OCI-LY3 (cell line): ENCODE results near the gene TUBA3C.
"Not testable (repeated sequence)": the region's sequence is repeated elsewhere in the genome, so short reads cannot be mapped to it uniquely, and the experiment has no call there.

ENCODE experiments used
- H2AFZ ChIP-seq: fragments of 200-600, 300-600 bp; shearing (Covaris generic); 2 replicates; pipeline ENCODE4 v1.6.0; 2014; ENCODE audit warnings: antibody characterized with exemption, low read depth, low read length
- H3K27ac ChIP-seq: fragments of 200-600, 300-600 bp; sonication (generic); 2 replicates; pipeline ENCODE4 v1.5.1; 2014; ENCODE audit warnings: mild to moderate bottlenecking, low read length, moderate library complexity, mixed read lengths
- H3K27me3 ChIP-seq: fragments of 200-600, 300-600 bp; sonication (generic); 2 replicates; pipeline ENCODE4 v1.6.1; 2014; ENCODE audit warnings: low read depth, low read length, mixed read lengths
- H3K36me3 ChIP-seq: fragments of 200-600, 300-600 bp; sonication (generic); replicated peaks from 2 replicates; pipeline ENCODE3; 2014; ENCODE audit warnings: low read depth, low read length, mixed read lengths
- H3K4me1 ChIP-seq: fragments of 300-600, 200-600 bp; sonication (generic); 2 replicates; pipeline ENCODE4 v1.6.1; 2014; ENCODE audit warnings: low read length, mixed read lengths
- H3K4me2 ChIP-seq: fragments of 200-600, 300-600 bp; sonication (generic); 2 replicates; pipeline ENCODE4 v1.6.1; 2014; ENCODE audit warnings: low read length, mixed read lengths
- H3K4me3 ChIP-seq: fragments of 300-600, 200-600 bp; sonication (generic); 2 replicates; pipeline ENCODE4 v1.5.1; 2014; ENCODE audit warnings: antibody characterized with exemption, mild to moderate bottlenecking, low read length, moderate library complexity
- H3K79me2 ChIP-seq: fragments of 300-600, 200-600 bp; shearing (Covaris generic); 2 replicates; pipeline ENCODE4 v1.6.1; 2014; ENCODE audit warnings: mild to moderate bottlenecking, low read length, mixed read lengths
- H3K9ac ChIP-seq: fragments of 300-600, 200-600 bp; shearing (Covaris generic); 2 replicates; pipeline ENCODE4 v1.6.0; 2014; ENCODE audit warnings: mild to moderate bottlenecking, low read length, moderate library complexity
- H3K9me3 ChIP-seq: fragments of 200-600, 300-600 bp; shearing (Covaris generic); 2 replicates; pipeline ENCODE4 v1.6.1; 2014; ENCODE audit warnings: low read length, mixed read lengths; ENCODE audit not compliant: insufficient read depth
- H4K20me1 ChIP-seq: fragments of 200-600, 300-600 bp; sonication (generic); 2 replicates; pipeline ENCODE4 v1.6.1; 2016; ENCODE audit warnings: low read length, mixed read lengths; ENCODE audit not compliant: insufficient read depth
- EZH2phosphoT487 ChIP-seq: fragments of 200-600 bp; shearing (Covaris generic); IDR thresholded peaks from 2 replicates; pipeline ENCODE4 v1.6.1; 2018; ENCODE audit warnings: antibody characterized with exemption, mixed run types, low read depth
- TF ChIP-seq, protein P1 (sequence below): fragments of 200-600, 300-600 bp; sonication (generic); IDR thresholded peaks from 2 replicates; pipeline ENCODE4 v1.5.1; 2014; ENCODE audit warnings: antibody characterized with exemption, low read length, low read depth

Gene TUBA3C

DNA sequence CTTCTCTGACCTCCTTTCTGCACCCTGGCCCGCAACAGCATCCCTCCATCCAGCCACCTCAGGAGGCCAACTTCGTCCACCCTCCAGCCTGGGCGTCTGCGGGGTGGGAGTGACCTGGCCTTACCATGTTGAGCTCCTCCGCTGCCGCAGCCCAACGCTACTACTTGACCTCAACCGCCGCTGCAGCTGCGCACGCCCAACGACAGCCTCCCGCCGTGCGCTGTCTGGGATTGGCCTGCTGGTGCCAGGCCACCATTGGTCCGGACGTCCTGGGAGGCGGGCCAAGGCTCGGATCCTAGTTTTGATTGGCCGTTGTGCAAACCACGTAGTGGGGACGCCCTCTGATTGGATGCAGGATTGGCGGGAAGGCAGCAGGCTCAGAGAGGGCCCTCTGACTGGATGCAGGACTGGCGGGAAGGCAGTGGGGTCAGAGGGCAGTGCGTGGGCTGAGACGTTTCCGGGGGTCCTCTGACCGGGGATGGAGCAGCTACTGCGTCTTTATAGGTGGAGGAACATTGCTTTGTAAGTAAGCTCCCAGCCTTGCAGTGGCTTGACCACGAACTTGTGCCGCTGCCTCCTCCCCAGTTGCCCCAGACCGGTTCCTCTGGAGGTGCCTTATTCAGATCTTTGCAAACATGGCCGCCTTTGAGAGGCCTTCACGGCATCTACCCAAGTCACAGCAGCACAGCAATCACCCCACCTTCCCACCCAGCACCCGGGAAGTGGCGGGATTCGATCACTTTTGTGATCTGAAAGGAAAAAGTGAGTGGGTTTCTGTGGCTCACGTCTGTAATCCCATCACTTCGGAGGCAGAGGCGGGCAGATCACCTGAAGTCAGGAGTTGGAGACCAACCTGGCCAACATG, at the start of gene TUBA3C:
TUBA3C (minus strand) TSS at position 204 of the 865 bp plus-strand sequence; CDS start at position 127, 77 bp downstream.
- Histone ChIP-seq H3K9me3 (no peaks in the 10 kb centered on the region), H3K27me3 (no peaks in the 10 kb centered on the region), H3K9ac (no peak within 1 kb of the TSS), H3K27ac (no peak within 1 kb of the TSS), H3K4me1 (peaks cover 36% of the 10 kb centered on the region), H3K4me2 (no peak within 1 kb of the TSS), H3K36me3 (no peaks in the 10 kb centered on the region), H4K20me1 (no peaks in the 10 kb centered on the region), H2AFZ (no peak within 1 kb of the TSS), H3K79me2 (no peaks in the 10 kb centered on the region), H3K4me3 (no peak within 1 kb of the TSS)
- TF ChIP-seq EZH2phosphoT487: no peak
- TF ChIP-seq, protein P1, sequence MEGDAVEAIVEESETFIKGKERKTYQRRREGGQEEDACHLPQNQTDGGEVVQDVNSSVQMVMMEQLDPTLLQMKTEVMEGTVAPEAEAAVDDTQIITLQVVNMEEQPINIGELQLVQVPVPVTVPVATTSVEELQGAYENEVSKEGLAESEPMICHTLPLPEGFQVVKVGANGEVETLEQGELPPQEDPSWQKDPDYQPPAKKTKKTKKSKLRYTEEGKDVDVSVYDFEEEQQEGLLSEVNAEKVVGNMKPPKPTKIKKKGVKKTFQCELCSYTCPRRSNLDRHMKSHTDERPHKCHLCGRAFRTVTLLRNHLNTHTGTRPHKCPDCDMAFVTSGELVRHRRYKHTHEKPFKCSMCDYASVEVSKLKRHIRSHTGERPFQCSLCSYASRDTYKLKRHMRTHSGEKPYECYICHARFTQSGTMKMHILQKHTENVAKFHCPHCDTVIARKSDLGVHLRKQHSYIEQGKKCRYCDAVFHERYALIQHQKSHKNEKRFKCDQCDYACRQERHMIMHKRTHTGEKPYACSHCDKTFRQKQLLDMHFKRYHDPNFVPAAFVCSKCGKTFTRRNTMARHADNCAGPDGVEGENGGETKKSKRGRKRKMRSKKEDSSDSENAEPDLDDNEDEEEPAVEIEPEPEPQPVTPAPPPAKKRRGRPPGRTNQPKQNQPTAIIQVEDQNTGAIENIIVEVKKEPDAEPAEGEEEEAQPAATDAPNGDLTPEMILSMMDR: no peak

DNA sequence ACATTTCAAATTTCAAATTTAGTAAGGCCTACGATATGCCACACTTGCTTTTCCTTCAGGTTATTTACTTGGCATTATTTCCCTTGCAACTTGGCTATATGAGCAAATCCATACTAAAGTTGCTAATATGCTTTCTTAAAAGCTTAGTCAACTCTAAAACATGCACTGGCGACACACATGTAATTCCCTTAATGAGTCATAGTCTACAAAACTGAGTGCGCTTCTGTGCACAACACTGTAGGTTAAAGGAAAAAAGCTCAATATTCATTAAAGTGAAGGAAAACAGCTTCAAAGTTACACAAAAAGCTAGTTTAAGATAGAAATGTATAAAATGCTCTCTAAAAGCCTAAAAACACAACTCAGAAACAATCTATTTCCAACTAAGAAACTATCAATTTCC, 25.8 kb upstream of the TUBA3C start:
- H3K79me2 ChIP-seq, H3K27me3 ChIP-seq, H2AFZ ChIP-seq, H3K4me2 ChIP-seq, H3K27ac ChIP-seq, H3K4me1 ChIP-seq, H3K4me3 ChIP-seq, H3K36me3 ChIP-seq, H3K9ac ChIP-seq, H4K20me1 ChIP-seq, H3K9me3 ChIP-seq: not testable (repeated sequence)

DNA sequence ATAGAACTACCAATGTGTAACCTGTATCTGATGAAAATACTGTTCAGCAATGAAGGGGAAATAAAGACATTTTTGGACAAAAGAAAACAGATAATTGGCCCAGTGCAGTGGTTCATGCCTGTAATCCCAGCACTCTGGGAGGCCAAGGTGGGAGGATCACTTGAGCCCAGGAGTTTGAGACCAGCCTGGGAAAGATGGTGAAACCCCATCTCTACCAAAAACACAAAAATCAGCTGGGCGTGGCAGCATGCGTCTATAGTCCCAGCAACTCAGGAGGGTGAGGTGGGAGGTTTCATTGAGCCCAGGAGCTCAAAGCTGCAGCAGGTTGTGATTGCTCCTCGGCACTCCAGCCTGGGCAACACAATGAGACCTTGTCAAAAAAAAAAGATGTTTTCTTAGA, 11.0 kb upstream of the TUBA3C start:
- not testable (repeated sequence) for H4K20me1 ChIP-seq, H3K27ac ChIP-seq, H3K4me3 ChIP-seq, H3K9me3 ChIP-seq, H3K9ac ChIP-seq, H3K27me3 ChIP-seq, H3K79me2 ChIP-seq, H3K4me2 ChIP-seq, H3K36me3 ChIP-seq, H3K4me1 ChIP-seq, H2AFZ ChIP-seq

DNA sequence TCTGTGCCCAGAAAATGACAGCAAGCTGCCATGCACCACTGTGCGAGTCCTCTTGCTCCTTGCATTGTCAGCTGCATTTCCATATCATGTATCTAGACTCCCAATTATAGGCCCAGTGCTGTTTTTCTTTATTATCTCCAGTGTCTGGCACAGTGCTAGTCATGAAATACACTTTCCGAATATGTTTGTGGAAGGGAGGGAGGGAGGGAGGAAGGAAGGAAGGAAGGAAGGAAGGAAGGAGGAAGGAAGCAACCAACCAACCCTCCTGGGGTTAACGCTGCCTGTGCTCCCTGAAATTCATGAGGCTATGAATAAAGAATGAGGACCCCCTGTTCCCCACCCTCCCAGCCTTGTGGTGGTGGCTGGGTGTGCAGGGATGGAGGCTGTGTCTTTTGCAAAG, 8.3 kb upstream of the TUBA3C start:
- not testable (repeated sequence) for H3K9ac ChIP-seq, H3K4me3 ChIP-seq, H3K27me3 ChIP-seq, H3K79me2 ChIP-seq, H3K36me3 ChIP-seq, H3K4me2 ChIP-seq, H3K27ac ChIP-seq, H4K20me1 ChIP-seq, H3K9me3 ChIP-seq, H2AFZ ChIP-seq
- peaks cover 24% of the 10 kb centered on the region for H3K4me1 ChIP-seq

DNA sequence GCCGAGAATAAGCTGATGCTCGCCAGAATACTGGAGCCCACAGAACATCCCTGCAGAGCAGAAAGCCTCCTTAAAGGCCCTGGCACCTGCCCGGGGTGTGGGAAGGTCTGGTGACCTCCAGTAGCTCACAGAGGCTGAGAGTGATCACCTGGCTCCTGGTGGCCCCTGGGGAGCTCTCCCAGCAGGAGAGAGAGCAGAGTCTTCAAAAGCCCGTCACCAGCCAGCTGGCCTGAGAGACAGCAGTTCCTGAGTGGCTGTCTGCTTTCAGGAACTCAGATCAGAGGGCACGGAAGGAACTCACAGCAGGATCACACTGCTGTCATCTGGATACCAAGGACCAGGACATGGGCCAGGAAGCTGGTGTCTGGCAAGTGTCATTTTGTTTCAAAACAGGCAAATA, 7.7 kb upstream of the TUBA3C start:
- not testable (repeated sequence) for H3K9ac ChIP-seq, H3K9me3 ChIP-seq

More for the DNA sequence above, 7.7 kb upstream of the TUBA3C start:
- not testable (repeated sequence) for H4K20me1 ChIP-seq, H3K27ac ChIP-seq, H2AFZ ChIP-seq, H3K36me3 ChIP-seq, H3K4me2 ChIP-seq, H3K79me2 ChIP-seq, H3K4me3 ChIP-seq, H3K27me3 ChIP-seq
- H3K4me1 ChIP-seq: peaks cover 29% of the 10 kb centered on the region
